ENCODE data around the gene UNC79. TPM values are rescaled to one million over a fixed set of nuclear protein-coding genes. Genes with fewer than 3 reads are reported as not detected.

Gene UNC79
- total and polyA plus RNA-seq, 2 donors (not counting 3 experiments of a cell fraction or from before 2014, with no cell fraction given): not detected

GRCh38 chr14:93396456-93396855, 34.3 kb upstream of the UNC79 start:
- POLR2A ChIA-PET: no interaction called here
- intact Hi-C loops (cut with micrococcal nuclease): no loop called here
- BruUV-seq (replicated peaks): no TSS peak

More at GRCh38 chr14:93396456-93396855, 34.3 kb upstream of the UNC79 start:
- no peak overlapping the region for H2AFZ ChIP-seq (ENCODE audit: low read depth, low read length)
- no peak overlapping the region for H3K4me3 ChIP-seq (replicated peaks in 1 of 3; ENCODE audit: insufficient read depth in 1 of 3, low read depth in 1 of 3, low read length in 3 of 3)
- H3K79me2 ChIP-seq (ENCODE audit: control insufficient read depth, insufficient read depth, low read length): no peaks in the 10 kb centered on the region
- H3K4me1 ChIP-seq (ENCODE audit: control insufficient read depth, extremely low read depth, insufficient read depth, low read length): no peaks in the 10 kb centered on the region
- no peak overlapping the region for H3K27ac ChIP-seq (ENCODE audit: insufficient read depth, low read depth, low read length)
- no peaks in the 10 kb centered on the region for H3K9me1 ChIP-seq (replicated peaks; ENCODE audit: control insufficient read depth, extremely low read depth, insufficient read depth, low read length)
- H3K4me2 ChIP-seq (ENCODE audit: insufficient read depth, low read length): no peak overlapping the region
- TF ChIP-seq FOS (IDR thresholded peaks at IDR 0.05; ENCODE audit: borderline replicate concordance, insufficient read depth, low read length) (no peak), CTCF (IDR thresholded peaks at IDR 0.05; ENCODE audit: extremely low read depth in 1 of 2, insufficient read depth in 1 of 2, low read depth in 1 of 2, low read length in 2 of 2) (no peak), GATA2 (IDR thresholded peaks at IDR 0.05; ENCODE audit: insufficient read depth, insufficient read length, low read depth, low read length) (no peak), POLR2AphosphoS5 (IDR thresholded peaks at IDR 0.05; ENCODE audit: insufficient read depth, low read depth, low read length) (no peak), MAX (IDR thresholded peaks at IDR 0.05; ENCODE audit: insufficient read depth, insufficient read length) (no peak), EZH2 (IDR thresholded peaks at IDR 0.05; ENCODE audit: borderline replicate concordance, low read depth, low read length, severe bottlenecking) (no peak), JUN (IDR thresholded peaks at IDR 0.05; ENCODE audit: borderline replicate concordance, insufficient read depth, insufficient read length, low read depth) (no peak), MYC (IDR thresholded peaks at IDR 0.05; ENCODE audit: low read depth, low read length) (no peak), POLR2A (IDR thresholded peaks at IDR 0.05; ENCODE audit: low read depth, low read length) (no peak)
- no peak overlapping the region for H3K9ac ChIP-seq (replicated peaks; ENCODE audit: extremely low read depth, insufficient read depth, low read length)
- CTCF ChIA-PET: no interaction called here
- DNase-seq (ENCODE audit: low read depth, low spot score): no peak
- dilution Hi-C loops (cut with MboI; ENCODE audit: extremely low pct_ligation_motif_present, low sequenced_read_pairs): no loop called here
- FAIRE-seq: no peak
- H4K20me1 ChIP-seq (replicated peaks; ENCODE audit: control insufficient read depth, extremely low read depth, insufficient read depth, low read length): no peaks in the 10 kb centered on the region
- H3K9me3 ChIP-seq (replicated peaks; ENCODE audit: control insufficient read depth, insufficient read depth, low read length): no peaks in the 10 kb centered on the region
- H3K36me3 ChIP-seq (ENCODE audit: control insufficient read depth in 2 of 2, extremely low read depth in 1 of 2, insufficient read depth in 2 of 2, low read length in 2 of 2): no peaks in the 10 kb centered on the region
- no peaks in the 10 kb centered on the region for H3K27me3 ChIP-seq (ENCODE audit: control insufficient read depth in 2 of 2, insufficient read depth in 2 of 2, low read length in 2 of 2)

Data from endothelial cell of umbilical vein (primary cell).